Cardiac muscle cell (in vitro differentiated cells and primary cell): Measurements from ENCODE around the gene MAP2. TPM values are rescaled to one million over a fixed set of nuclear protein-coding genes. Genes with fewer than 3 reads are reported as not detected.
A peak's percentile ranks its signal among the peaks of the same experiment; 100 is the strongest.

Experiments
- DNase-seq, 2 donors: peaks; one replicate each; pipeline versions ENCODE4 v3.0.0 to v3.0.0-alpha.2; 2010 to 2017; ENCODE audit warnings: low read depth in 1 of 2, low spot score in 1 of 2
- H3K27ac ChIP-seq: fragments of 200-600 bp; sonication (generic); 2 replicates; pipeline ENCODE4 v1.5.1; 2016
- H3K27me3 ChIP-seq: fragments of 200-600 bp; sonication (generic); 2 replicates; pipeline ENCODE4 v1.6.0; 2016; ENCODE audit warnings: control low read depth
- H3K36me3 ChIP-seq: fragments of 200-600 bp; sonication (generic); 2 replicates; pipeline ENCODE4 v1.5.1; 2016; ENCODE audit warnings: control low read depth
- H3K4me1 ChIP-seq: fragments of 200-600 bp; sonication (generic); 2 replicates; pipeline ENCODE4 v1.8.1; 2017; ENCODE audit warnings: low read depth, mild to moderate bottlenecking, mixed run types
- H3K4me3 ChIP-seq: fragments of 200-600 bp; sonication (generic); 2 replicates; pipeline ENCODE4 v1.5.1; 2016; ENCODE audit warnings: mild to moderate bottlenecking
- H3K9me3 ChIP-seq: fragments of 200-600 bp; sonication (generic); 2 replicates; pipeline ENCODE4 v1.5.1; 2017; ENCODE audit warnings: low read depth, mild to moderate bottlenecking, control low read depth
- polyA plus RNA-seq: library from polyadenylated mRNA; unstranded; fragments of >200 nt; fragmentation: Nextera tagmentation; extraction: Ambion mirVana; gene quantifications from 2 replicates; pipeline ENCODE4 v1.2.1, GENCODE V29; 2016
- total RNA-seq: library from RNA; depleted of rRNA; stranded (reverse); fragments of >200 nt; gene quantifications from 2 replicates; pipeline ENCODE4 v1.2.3, GENCODE V29; 2016
- TF ChIP-seq, protein P1 (sequence below): IDR thresholded peaks from 2 replicates; pipeline ENCODE4 v1.5.1; 2012; ENCODE audit warnings: low read depth, mild to moderate bottlenecking, low read length

Gene MAP2
- total and polyA plus RNA-seq, 2 experiments from 2014 or later, result 0.24 to 0.68 TPM

GRCh38 chr2:209519906-209520305 lies 96.1 kb downstream of the MAP2 start:
- TF ChIP-seq, protein P1, sequence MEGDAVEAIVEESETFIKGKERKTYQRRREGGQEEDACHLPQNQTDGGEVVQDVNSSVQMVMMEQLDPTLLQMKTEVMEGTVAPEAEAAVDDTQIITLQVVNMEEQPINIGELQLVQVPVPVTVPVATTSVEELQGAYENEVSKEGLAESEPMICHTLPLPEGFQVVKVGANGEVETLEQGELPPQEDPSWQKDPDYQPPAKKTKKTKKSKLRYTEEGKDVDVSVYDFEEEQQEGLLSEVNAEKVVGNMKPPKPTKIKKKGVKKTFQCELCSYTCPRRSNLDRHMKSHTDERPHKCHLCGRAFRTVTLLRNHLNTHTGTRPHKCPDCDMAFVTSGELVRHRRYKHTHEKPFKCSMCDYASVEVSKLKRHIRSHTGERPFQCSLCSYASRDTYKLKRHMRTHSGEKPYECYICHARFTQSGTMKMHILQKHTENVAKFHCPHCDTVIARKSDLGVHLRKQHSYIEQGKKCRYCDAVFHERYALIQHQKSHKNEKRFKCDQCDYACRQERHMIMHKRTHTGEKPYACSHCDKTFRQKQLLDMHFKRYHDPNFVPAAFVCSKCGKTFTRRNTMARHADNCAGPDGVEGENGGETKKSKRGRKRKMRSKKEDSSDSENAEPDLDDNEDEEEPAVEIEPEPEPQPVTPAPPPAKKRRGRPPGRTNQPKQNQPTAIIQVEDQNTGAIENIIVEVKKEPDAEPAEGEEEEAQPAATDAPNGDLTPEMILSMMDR, result no peak
- Histone ChIP-seq H3K36me3 (no peaks in the 10 kb centered on the region), H3K27me3 (peaks cover 27% of the 10 kb centered on the region), H3K4me3 (no peak overlapping the region), H3K4me1 (no peaks in the 10 kb centered on the region), H3K9me3 (no peaks in the 10 kb centered on the region), H3K27ac (no peak overlapping the region)
- DNase-seq, result no peak

DNA sequence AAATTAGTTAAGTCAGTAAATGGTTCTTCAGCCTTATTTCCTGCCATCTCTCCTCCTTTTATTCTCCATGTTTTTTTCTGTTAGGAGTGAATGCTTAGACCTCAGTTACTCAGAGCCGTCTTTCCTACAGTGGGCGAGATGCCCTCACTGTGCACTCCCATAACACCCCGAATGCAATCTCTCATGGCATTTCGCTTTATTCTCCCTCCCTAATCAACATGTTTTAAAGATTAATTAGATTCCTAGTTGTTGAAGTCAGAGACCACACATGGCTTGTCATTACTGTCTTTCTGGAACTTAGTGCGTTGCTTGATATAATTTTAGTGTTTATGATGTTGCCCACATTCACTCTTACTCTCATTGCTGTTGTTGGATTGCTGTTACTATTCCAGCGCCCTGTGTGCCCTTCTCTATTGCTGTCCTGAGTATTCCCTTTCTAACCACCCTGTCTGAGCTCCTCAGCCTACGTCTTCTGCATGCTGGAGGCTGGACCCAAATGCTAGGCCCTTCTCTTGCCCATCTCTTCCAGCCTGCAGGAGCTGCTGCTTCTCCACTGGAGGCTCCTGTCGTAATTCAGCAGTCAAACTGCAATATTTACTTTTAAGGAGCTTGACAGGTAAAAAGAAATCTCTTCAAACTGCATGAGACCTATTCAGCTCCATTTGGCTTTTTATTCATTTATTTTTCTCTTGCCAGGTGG lies 99.3 kb downstream of the MAP2 start:
- DNase-seq, result no peak
- H3K9me3 ChIP-seq, result no peaks in the 10 kb centered on the region
- H3K4me3 ChIP-seq, result no peak overlapping the region
- no peak overlapping the region for H3K27ac ChIP-seq
- no peaks in the 10 kb centered on the region for H3K4me1 ChIP-seq
- H3K36me3 ChIP-seq, result no peaks in the 10 kb centered on the region
- no peaks in the 10 kb centered on the region for H3K27me3 ChIP-seq
- TF ChIP-seq, protein P1, result no peak

DNA sequence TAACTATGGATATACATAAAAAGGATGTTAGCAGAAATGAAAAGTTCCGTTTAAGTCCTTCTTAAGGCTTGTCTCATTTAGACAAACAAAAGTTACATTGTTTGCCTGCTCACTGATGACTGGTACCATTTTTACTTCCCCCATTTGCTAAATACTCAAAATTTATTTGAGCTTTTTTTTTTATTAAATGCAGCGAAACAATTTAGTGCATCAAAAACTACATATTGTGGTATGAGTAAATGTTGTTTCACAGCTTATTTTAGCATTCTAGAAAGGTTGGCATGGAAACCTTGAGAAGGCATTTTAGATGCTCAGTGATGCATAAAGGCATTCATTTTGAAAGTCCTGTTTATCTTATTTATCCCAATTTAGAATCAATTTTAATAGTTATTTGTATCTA lies 100.0 kb downstream of the MAP2 start:
- H3K4me3 ChIP-seq, result no peak overlapping the region
- no peak overlapping the region for H3K27ac ChIP-seq
- no peak for DNase-seq
- H3K36me3 ChIP-seq, result no peaks in the 10 kb centered on the region
- TF ChIP-seq, protein P1, result no peak
- H3K4me1 ChIP-seq, result no peaks in the 10 kb centered on the region
- no peaks in the 10 kb centered on the region for H3K9me3 ChIP-seq
- H3K27me3 ChIP-seq, result no peaks in the 10 kb centered on the region

DNA sequence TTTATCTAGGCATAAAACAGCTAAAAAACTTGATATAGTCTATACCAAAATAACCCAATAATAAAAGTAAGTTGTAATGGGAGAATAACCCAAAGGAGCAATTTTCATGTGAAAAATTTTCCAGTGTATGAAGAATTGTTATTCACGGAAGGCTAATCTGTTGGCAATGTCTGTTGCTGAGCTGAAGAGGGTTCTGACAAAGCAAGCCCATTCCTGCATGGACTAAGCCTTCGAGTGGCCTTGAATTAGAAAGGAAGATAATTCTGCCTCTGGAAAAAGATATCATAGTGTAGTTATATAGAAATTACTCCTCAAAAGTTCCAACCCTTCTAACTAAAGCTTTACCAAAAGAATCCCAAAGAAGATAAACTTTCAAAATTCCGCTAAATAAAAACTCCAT lies 101.5 kb downstream of the MAP2 start:
- H3K27ac ChIP-seq, result no peak overlapping the region
- H3K9me3 ChIP-seq, result no peaks in the 10 kb centered on the region
- H3K27me3 ChIP-seq, result no peaks in the 10 kb centered on the region
- H3K36me3 ChIP-seq, result no peaks in the 10 kb centered on the region
- H3K4me3 ChIP-seq, result no peak overlapping the region
- peak in 1 of 2 donors; percentile 47 for DNase-seq
- TF ChIP-seq, protein P1, result no peak
- no peaks in the 10 kb centered on the region for H3K4me1 ChIP-seq

DNA sequence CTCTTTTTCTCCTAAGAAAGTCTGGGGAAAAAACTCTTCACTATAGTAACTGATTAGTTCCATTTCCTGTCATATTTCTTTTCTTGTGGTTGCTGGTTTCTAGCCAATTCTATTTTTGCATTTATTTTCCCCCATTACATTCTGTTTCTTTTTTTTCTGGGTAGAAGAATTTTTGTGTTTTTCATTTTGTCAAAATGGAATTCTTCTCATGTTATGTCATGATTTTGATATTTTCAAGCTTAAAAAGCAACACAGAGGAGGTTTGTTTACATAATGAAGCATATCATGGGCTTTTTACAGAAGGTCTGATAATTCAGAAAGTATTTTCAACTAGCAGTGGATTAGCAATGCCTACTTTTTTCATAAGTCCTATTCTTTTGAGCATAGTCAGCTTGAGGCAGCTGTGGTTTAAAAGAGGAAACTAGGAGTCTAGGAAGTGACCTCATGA lies 102.0 kb downstream of the MAP2 start:
- Histone ChIP-seq H3K4me3 (no peak overlapping the region), H3K36me3 (no peaks in the 10 kb centered on the region), H3K27ac (no peak overlapping the region), H3K27me3 (no peaks in the 10 kb centered on the region), H3K4me1 (no peaks in the 10 kb centered on the region), H3K9me3 (no peaks in the 10 kb centered on the region)
- TF ChIP-seq, protein P1, result no peak
- peak in 1 of 2 donors; percentile 87 for DNase-seq
